Pons (tissue), 1 donor: ENCODE data around the gene NEGR1.

Source experiments
- DNase-seq: peaks from one replicate; pipeline ENCODE4 v3.0.0-alpha.2; 2016; ENCODE audit warnings: low spot score

NEGR1 gene

DNA sequence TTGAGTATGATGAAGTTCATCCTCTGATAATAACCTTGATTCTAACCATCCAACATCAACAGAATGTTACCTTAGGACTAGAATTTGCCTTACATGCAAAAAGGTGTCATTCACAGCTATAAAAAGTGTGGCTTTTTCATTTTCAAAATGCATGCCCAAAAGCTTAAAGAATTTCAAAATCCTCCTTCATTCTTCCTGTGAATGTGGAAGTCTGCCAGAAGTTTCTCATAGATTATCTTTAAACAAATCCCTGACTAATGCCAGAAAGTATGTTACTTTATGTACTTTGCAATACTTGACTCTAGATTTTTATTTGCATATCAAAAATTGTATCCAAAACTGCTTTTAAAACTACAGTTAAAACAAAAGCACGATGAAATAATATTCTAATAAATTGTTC, 930.9 kb downstream of the NEGR1 start:
- DNase-seq = no peak

DNA sequence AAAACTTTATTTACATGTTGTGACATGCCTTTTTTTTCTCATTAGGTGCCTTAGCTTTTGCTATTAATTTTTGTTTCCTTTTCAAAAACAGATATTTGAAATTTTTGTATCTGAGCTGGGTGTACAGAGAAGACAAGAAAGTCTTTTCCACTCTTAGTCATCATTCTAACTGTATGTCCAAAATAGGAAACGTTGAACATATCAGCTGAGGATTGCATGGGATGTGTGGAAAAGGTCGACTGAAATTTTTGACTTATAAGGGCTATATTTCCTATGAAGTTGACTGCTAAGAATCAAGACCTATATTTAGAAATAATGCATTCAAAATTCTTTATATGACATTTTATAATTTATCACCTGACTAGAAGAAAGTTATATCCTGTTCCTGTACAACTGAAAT, 931.5 kb downstream of the NEGR1 start:
- DNase-seq = no peak

DNA sequence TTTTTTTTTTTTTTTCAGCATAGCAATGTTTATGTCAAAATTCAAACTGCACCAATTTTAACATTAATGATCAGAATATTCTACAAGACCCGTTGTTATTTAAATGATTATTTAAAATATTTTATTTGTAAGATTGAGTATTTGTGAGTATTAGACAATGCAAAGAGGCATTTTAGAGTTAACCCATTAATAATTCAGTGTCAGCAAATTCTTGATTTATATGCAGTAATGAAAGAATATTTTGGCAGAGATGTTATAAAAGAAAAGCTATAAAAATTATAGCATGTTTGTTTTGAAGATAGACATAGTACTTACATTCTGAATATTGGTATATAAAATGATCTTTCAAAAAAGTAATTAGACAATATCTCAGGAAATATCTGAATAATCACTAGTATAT, 932.0 kb downstream of the NEGR1 start:
- no peak for DNase-seq
